ENCODE results near the gene EMILIN2. TPM values are rescaled to one million over a fixed set of nuclear protein-coding genes. Genes with fewer than 3 reads are reported as not detected.
"Not testable (repeated sequence)": the region's sequence is repeated elsewhere in the genome, so short reads cannot be mapped to it uniquely, and the experiment has no call there.

EMILIN2 gene
- total RNA-seq, 1 experiment from 2014 or later, result 8.0 TPM

DNA sequence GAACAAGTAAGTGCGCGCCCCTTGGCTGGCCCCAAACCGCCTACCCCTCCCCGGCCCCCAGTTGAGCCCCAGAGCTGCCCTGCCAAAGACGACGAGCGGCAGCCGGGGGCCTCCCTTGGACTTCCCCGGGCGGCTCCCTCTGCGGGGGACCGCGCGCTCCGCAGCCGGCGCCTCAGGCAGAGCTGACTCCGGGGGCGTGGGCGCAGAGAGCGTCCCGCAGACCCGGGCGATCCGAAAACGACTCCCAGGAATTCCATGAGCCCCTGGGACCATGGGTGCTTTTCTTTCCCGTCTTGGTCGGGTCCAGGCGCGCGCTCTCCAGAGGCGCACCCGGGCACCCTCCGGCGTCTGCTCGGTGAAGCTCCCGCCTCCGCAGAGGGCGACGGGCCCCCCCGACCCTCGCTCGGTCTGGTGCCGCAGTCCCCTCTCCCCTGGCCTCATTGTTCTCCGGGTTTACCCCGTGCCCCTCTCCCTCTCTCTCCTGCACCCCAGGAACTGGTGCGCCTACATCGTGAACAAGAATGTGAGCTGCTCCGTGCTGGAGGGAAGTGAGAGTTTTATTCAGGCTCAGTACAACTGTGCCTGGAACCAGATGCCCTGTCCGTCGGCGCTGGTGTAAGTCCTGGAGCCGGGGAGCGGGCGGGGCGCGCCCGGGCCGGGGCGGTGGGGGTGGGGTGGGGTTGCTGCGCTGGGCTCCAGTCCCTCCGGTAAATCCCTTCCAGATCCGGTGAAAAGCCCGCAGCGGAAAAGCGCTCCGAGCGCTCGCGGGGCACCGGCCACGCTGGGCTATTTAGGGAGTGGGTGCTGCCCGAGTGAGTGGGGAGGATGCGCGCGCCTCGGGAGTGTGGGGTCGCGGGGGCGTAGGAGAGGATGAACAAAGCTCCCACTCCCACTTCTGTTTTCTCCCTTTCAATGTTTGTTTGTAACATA is 776 bp downstream of the EMILIN2 start:
- intact Hi-C loops (cut with micrococcal nuclease; ENCODE audit: unreplicated experiment), result no loop called here

DNA sequence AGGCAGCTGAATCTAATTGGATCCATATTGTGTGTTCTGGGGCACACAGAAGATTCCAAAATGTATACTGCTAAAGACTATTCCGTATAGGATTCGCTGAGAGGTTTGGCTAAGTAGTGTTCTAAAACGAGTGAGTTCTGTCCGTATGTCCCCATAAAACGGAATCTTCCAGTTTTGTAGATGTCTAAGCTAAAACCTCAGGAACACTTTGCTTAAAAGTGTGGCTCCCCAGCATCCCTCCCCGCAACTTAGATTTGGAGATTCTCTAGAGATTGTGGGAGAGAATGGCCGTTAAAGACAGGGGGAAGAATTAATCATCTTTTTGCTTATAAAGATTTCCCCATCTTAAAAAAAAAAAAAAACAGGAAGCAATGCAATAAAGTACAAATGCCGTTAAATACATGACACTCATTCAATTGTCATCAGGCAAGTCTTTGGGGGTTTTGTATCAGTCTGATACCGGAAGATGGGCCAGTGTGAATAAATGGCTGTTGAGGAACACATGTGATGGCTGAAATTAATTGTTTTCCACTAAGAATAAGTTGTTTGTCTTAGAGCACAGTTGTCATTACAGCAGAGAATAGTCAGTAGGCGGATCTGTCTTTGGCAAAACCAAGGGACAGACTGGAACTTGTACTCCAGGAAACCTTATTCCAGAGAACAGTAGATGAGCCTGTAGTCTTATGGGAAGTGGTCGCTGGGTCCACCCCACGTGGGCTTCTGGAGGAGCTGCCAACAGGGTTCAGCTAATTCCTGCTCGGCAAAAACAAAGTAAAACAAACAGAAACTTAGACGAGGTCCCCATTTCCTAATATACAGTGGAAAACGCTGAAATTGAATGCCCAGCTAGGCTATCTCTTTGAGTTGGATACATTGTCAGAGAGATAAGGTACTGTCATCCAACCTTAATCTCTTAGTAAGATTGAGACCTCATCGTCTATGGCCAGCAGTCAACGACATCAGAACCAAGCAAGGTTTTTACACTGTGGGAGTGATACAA is 1.7 kb downstream of the EMILIN2 start:
- CTCF ChIA-PET, result interaction anchor here (1.0 kb wide), 1 partner anchor 27 kb away, joined by 3 read pairs; no protein-coding TSS in a partner anchor

More for the DNA sequence above, 776 bp downstream of the EMILIN2 start:
- peak; percentile 3 for DNase-seq
- CTCF ChIA-PET, result interaction anchor here (0.6 to 1.0 kb wide), 3 partner anchors 19 to 137 kb away, joined by 3 to 4 read pairs (median 3); no protein-coding TSS in a partner anchor
- H3K9me3 Mint-ChIP-seq (ENCODE audit: low read depth, unreplicated experiment), result no peaks in the 10 kb centered on the region
- H3K27me3 Mint-ChIP-seq (ENCODE audit: unreplicated experiment), result peaks cover 96% of the 10 kb centered on the region
- peaks cover 24% of the 10 kb centered on the region for H3K4me1 Mint-ChIP-seq (ENCODE audit: low read depth, unreplicated experiment)
- H3K27ac Mint-ChIP-seq (ENCODE audit: unreplicated experiment), result no peak overlapping the region
- no TSS peak for BruUV-seq (replicated peaks)
- TF ChIP-seq, protein P1, sequence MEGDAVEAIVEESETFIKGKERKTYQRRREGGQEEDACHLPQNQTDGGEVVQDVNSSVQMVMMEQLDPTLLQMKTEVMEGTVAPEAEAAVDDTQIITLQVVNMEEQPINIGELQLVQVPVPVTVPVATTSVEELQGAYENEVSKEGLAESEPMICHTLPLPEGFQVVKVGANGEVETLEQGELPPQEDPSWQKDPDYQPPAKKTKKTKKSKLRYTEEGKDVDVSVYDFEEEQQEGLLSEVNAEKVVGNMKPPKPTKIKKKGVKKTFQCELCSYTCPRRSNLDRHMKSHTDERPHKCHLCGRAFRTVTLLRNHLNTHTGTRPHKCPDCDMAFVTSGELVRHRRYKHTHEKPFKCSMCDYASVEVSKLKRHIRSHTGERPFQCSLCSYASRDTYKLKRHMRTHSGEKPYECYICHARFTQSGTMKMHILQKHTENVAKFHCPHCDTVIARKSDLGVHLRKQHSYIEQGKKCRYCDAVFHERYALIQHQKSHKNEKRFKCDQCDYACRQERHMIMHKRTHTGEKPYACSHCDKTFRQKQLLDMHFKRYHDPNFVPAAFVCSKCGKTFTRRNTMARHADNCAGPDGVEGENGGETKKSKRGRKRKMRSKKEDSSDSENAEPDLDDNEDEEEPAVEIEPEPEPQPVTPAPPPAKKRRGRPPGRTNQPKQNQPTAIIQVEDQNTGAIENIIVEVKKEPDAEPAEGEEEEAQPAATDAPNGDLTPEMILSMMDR (IDR thresholded peaks at IDR 0.05; ENCODE audit: unreplicated experiment), result no peak
- H3K4me3 Mint-ChIP-seq (ENCODE audit: low read depth, unreplicated experiment), result peak overlapping the region; percentile 76
- peaks cover 13% of the 10 kb centered on the region for H3K36me3 Mint-ChIP-seq (ENCODE audit: insufficient read depth, unreplicated experiment)

DNA sequence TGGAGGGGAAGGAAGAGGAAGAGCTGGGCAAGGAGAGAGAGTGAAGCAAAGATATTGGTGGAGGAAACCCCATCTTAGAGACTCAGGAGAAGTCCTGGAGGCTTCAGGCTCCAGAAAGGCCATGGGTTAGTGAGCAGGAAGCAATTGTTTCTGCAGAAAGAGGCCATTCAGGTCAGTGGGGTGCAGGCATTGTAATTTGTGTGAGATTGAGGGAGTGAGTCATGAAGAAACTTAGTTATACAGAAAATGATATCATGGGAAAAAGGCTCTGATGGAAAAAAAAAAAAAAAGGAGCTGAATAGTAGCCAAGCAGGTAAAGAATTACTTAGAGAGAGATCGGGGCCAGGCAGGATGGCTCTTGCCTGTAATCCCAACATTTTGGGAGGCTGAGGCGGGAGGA is 4.0 kb downstream of the EMILIN2 start:
- Mint-ChIP-seq H3K4me3 (ENCODE audit: low read depth, unreplicated experiment) (no peak overlapping the region), H3K27ac (ENCODE audit: unreplicated experiment) (no peak overlapping the region), H3K4me1 (ENCODE audit: low read depth, unreplicated experiment) (peaks cover 24% of the 10 kb centered on the region), H3K36me3 (ENCODE audit: insufficient read depth, unreplicated experiment) (peaks cover 11% of the 10 kb centered on the region), H3K9me3 (ENCODE audit: low read depth, unreplicated experiment) (no peaks in the 10 kb centered on the region), H3K27me3 (ENCODE audit: unreplicated experiment) (peaks cover 89% of the 10 kb centered on the region)
- BruUV-seq (replicated peaks), result no TSS peak
- CTCF ChIA-PET, result interaction anchor here (0.7 kb wide), 1 partner anchor 20 kb away, joined by 3 read pairs; no protein-coding TSS in a partner anchor
- DNase-seq, result no peak
- intact Hi-C loops (cut with micrococcal nuclease; ENCODE audit: unreplicated experiment), result no loop called here
- TF ChIP-seq, protein P1 (IDR thresholded peaks at IDR 0.05; ENCODE audit: unreplicated experiment), result no peak

More for the DNA sequence above, 1.7 kb downstream of the EMILIN2 start:
- Mint-ChIP-seq H3K27me3 (ENCODE audit: unreplicated experiment) (peaks cover 93% of the 10 kb centered on the region), H3K9me3 (ENCODE audit: low read depth, unreplicated experiment) (no peaks in the 10 kb centered on the region), H3K4me1 (ENCODE audit: low read depth, unreplicated experiment) (peaks cover 24% of the 10 kb centered on the region), H3K4me3 (ENCODE audit: low read depth, unreplicated experiment) (peak overlapping the region; percentile 76), H3K36me3 (ENCODE audit: insufficient read depth, unreplicated experiment) (peaks cover 13% of the 10 kb centered on the region), H3K27ac (ENCODE audit: unreplicated experiment) (no peak overlapping the region)
- no peak for DNase-seq
- intact Hi-C loops (cut with micrococcal nuclease; ENCODE audit: unreplicated experiment), result no loop called here
- BruUV-seq (replicated peaks), result no TSS peak
- TF ChIP-seq, protein P1 (IDR thresholded peaks at IDR 0.05; ENCODE audit: unreplicated experiment), result no peak

DNA sequence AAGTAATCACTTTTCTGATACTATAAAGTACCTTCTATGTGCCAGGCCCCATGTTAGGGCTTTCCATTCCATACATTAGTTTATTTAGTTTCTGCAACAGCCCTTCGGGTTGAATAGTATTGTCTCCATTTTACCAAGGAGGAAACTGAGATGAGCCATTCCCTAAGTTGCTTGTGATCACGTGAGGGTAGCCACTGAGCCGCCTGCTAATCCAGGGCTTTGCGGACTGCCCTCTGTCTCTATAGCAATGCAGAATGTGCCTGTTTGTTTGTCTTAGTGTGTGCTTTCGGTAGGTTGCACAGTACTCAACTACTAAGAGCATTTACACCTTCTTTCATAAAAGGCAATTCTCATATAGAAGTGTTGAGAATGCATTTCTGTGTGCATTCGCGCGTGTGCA is 5.0 kb downstream of the EMILIN2 start:
- Mint-ChIP-seq H3K27me3 (ENCODE audit: unreplicated experiment) (peaks cover 89% of the 10 kb centered on the region), H3K9me3 (ENCODE audit: low read depth, unreplicated experiment) (no peaks in the 10 kb centered on the region), H3K27ac (ENCODE audit: unreplicated experiment) (no peak overlapping the region), H3K4me1 (ENCODE audit: low read depth, unreplicated experiment) (peaks cover 15% of the 10 kb centered on the region), H3K36me3 (ENCODE audit: insufficient read depth, unreplicated experiment) (peaks cover 1% of the 10 kb centered on the region), H3K4me3 (ENCODE audit: low read depth, unreplicated experiment) (no peak overlapping the region)
- TF ChIP-seq, protein P1 (IDR thresholded peaks at IDR 0.05; ENCODE audit: unreplicated experiment), result no peak
- no peak for DNase-seq
- CTCF ChIA-PET, result no interaction called here
- intact Hi-C loops (cut with micrococcal nuclease; ENCODE audit: unreplicated experiment), result no loop called here
- no TSS peak for BruUV-seq (replicated peaks)

DNA sequence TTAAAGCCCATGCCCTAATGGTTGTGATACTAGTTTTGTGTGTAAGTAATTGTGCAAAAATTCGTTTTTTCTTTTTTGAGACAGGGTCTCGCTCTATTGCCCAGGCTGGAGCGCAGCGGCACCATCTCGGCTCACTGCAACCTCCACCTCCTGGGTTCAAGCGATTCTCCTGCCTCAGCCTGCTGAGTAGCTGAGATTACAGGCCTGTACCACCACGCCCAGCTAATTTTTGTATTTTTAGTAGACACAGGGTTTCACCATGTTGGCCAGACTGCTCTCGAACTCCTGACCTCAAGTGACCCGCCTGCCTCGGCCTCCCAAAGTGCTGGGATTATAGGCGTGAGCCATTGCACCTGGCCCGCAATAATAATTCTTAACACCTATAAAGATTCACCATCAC is 5.7 kb downstream of the EMILIN2 start:
- H3K27ac Mint-ChIP-seq (ENCODE audit: unreplicated experiment); H3K9me3 Mint-ChIP-seq (ENCODE audit: low read depth, unreplicated experiment); CTCF ChIA-PET; H3K36me3 Mint-ChIP-seq (ENCODE audit: insufficient read depth, unreplicated experiment); intact Hi-C loops (cut with micrococcal nuclease; ENCODE audit: unreplicated experiment); DNase-seq; H3K4me3 Mint-ChIP-seq (ENCODE audit: low read depth, unreplicated experiment); BruUV-seq (replicated peaks): not testable (repeated sequence)
- H3K4me1 Mint-ChIP-seq (ENCODE audit: low read depth, unreplicated experiment), result peaks cover 12% of the 10 kb centered on the region
- peaks cover 89% of the 10 kb centered on the region for H3K27me3 Mint-ChIP-seq (ENCODE audit: unreplicated experiment)
